ENCODE data around the gene AADACL2. TPM values are rescaled to one million over a fixed set of nuclear protein-coding genes. Genes with fewer than 3 reads are reported as not detected.
"Not testable (repeated sequence)": the region's sequence is repeated elsewhere in the genome, so short reads cannot be mapped to it uniquely, and the experiment has no call there.

The AADACL2 gene
- polyA plus RNA-seq, 6 donors from 2014 or later = not detected

DNA sequence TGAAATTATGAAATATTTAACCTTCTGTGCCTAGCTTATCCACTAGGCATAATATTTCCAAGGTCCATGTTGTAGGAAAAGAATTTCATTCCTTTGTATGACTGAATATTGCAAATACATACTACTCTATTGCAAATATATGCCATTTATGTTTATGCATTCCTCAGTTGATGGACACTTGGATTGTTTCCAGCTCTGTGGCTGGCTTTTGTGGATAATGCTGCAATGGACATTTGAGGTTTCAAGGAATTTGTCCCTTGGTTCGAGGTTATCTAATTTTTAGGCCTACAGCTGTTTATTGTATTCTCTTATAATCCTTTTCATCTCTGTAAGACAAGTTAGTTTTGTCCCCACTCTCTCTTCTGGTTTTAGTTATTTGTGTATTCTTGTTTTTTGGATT is 7.7 kb upstream of the AADACL2 start:
- Mint-ChIP-seq H3K27me3 (no peaks in the 10 kb centered on the region), H3K27ac (no peak overlapping the region), H3K4me1 (no peaks in the 10 kb centered on the region), H3K36me3 (peaks cover 0 to 11% of the 10 kb centered on the region in 2 donors), H3K4me3 (no peak overlapping the region), H3K9me3 (peaks cover 7 to 20% (median 12%) of the 10 kb centered on the region in 7 donors)
- DNase-seq (no peak), ATAC-seq (ENCODE audit: low read depth in 2 of 2) (no peak)

DNA sequence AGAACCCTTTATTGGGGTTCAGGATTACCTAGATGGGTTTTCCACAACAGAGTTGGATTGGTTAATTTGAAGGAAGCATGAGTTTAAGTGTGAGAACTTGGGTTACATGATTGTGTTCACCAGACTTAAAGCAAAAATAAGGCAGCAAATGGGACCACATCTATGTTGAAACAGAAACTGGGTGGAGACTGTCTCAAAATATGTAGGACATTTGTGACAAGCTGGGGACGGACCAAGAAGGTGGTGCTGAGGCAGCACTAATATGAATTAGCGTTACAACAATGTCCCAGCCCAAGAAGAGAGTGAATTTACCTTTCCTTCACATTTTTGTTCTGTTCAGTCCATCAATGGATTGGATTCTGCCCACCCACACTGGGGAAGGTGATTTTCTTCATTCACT is 866 bp upstream of the AADACL2 start:
- DNase-seq (no peak), ATAC-seq (ENCODE audit: low read depth in 2 of 2) (no peak)
- Mint-ChIP-seq H3K9me3 (peaks cover 3 to 11% (median 7%) of the 10 kb centered on the region in 7 donors), H3K27me3 (no peaks in the 10 kb centered on the region), H3K36me3 (no peaks in the 10 kb centered on the region), H3K4me3 (no peak overlapping the region), H3K4me1 (no peaks in the 10 kb centered on the region), H3K27ac (peak overlapping the region in 1 of 6 donors; percentile 4)

- peaks cover 3 to 21% (median 9%) of the 10 kb centered on the region in 7 donors for H3K9me3 Mint-ChIP-seq
- DNase-seq (no peak), ATAC-seq (ENCODE audit: low read depth in 2 of 2) (no peak)
- H3K27ac Mint-ChIP-seq = no peak overlapping the region
- no peaks in the 10 kb centered on the region for H3K4me1 Mint-ChIP-seq
- H3K4me3 Mint-ChIP-seq = no peak overlapping the region
- no peaks in the 10 kb centered on the region for H3K27me3 Mint-ChIP-seq
- no peaks in the 10 kb centered on the region for H3K36me3 Mint-ChIP-seq
These were observed 6.9 kb downstream of the AADACL2 start for GRCh38 chr3:151740581-151740980.

DNA sequence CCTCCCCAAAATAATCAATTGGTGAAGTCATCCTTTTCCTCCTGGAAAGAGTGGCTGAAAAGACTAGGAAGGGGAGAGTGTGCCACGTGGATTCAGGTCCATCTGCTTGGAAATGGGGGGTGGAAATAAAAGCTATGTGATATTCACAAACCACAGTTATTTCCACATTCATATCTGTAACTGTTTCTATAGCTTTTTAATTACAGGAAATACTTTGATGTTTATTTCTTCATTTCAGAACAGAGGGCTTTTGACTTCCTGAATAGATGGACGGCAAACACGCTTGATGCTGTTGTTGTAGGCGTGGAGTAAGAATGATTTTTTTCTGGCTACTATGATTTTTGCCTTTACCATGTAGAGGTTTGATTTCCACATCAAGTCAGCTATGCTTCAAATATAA is 10.1 kb downstream of the AADACL2 start:
- ATAC-seq (ENCODE audit: low read depth in 2 of 2) (no peak), DNase-seq (no peak)
- Mint-ChIP-seq H3K9me3 (peaks cover 0 to 7% (median 4%) of the 10 kb centered on the region in 7 donors), H3K4me3 (no peak overlapping the region), H3K36me3 (no peaks in the 10 kb centered on the region), H3K27ac (no peak overlapping the region), H3K27me3 (no peaks in the 10 kb centered on the region), H3K4me1 (no peaks in the 10 kb centered on the region)

DNA sequence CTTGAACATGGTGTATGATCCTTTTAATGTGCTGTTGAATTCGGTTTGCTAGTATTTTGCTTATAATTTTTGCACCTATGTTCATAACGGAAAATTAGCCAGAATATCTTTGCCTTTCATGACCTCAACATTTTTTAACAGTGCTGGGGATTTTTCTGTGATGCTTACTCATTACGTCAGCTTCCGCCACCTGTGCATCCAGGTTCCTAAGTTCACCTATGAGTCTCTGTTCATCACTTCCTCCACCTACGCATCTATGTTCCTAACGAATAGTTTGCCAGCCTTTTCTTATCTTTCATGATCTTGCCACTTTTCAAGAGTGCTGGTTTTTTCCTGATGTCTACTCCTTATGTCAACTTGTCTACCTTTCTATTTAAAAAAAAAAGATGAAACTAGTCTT is 16.5 kb downstream of the AADACL2 start:
- no peaks in the 10 kb centered on the region for H3K4me1 Mint-ChIP-seq
- H3K27me3 Mint-ChIP-seq = no peaks in the 10 kb centered on the region
- ATAC-seq (ENCODE audit: low read depth in 2 of 2) (no peak), DNase-seq (no peak)
- no peaks in the 10 kb centered on the region for H3K36me3 Mint-ChIP-seq
- H3K27ac Mint-ChIP-seq = no peak overlapping the region
- H3K9me3 Mint-ChIP-seq = peaks cover 0 to 18% (median 2%) of the 10 kb centered on the region in 7 donors
- H3K4me3 Mint-ChIP-seq = no peak overlapping the region

GRCh38 chr3:151750678-151751077 is 17.0 kb downstream of the AADACL2 start:
- no peak for ATAC-seq (ENCODE audit: low read depth in 2 of 2)

DNA sequence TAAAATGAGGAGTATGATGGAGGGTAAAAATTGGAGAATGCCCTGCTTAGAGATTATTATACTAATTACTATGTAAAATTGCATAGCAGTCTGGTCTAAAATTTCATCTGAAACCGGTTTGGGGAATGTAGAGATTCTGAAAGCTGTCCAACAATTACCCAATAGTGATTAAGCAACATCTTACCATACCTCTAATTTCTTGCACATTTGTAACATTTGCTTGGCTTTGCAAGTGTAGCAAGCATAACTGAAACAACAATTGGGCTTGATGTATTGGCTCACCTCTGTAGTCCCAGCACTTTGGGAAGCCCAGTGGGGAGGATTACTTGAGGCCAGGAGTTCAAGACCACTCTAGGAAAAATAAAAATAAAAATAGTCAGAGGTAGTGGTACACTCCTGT is 17.4 kb downstream of the AADACL2 start:
- ATAC-seq (ENCODE audit: low read depth in 2 of 2) = no peak

More at GRCh38 chr3:151750678-151751077, 17.0 kb downstream of the AADACL2 start:
- Mint-ChIP-seq H3K27ac (no peak overlapping the region), H3K9me3 (peaks cover 0 to 18% (median 2%) of the 10 kb centered on the region in 7 donors), H3K36me3 (no peaks in the 10 kb centered on the region), H3K27me3 (no peaks in the 10 kb centered on the region), H3K4me3 (no peak overlapping the region), H3K4me1 (no peaks in the 10 kb centered on the region)
- DNase-seq = no peak

GRCh38 chr3:151753846-151754245 is 20.1 kb downstream of the AADACL2 start:
- H3K27me3 Mint-ChIP-seq = no peaks in the 10 kb centered on the region
- ATAC-seq (ENCODE audit: low read depth in 2 of 2) (no peak), DNase-seq (no peak)
- peaks cover 0 to 11% (median under 1%) of the 10 kb centered on the region in 7 donors for H3K9me3 Mint-ChIP-seq
- no peaks in the 10 kb centered on the region for H3K4me1 Mint-ChIP-seq
- H3K4me3 Mint-ChIP-seq = no peak overlapping the region
- no peaks in the 10 kb centered on the region for H3K36me3 Mint-ChIP-seq
- no peak overlapping the region for H3K27ac Mint-ChIP-seq

More for the DNA sequence above, 17.4 kb downstream of the AADACL2 start:
- Mint-ChIP-seq H3K4me3 (no peak overlapping the region), H3K4me1 (no peaks in the 10 kb centered on the region), H3K27ac (no peak overlapping the region), H3K27me3 (no peaks in the 10 kb centered on the region), H3K9me3 (peaks cover 0 to 18% (median 2%) of the 10 kb centered on the region in 7 donors), H3K36me3 (no peaks in the 10 kb centered on the region)
- DNase-seq = no peak

- Mint-ChIP-seq H3K9me3 (peaks cover 0 to 4% (median 3%) of the 10 kb centered on the region in 7 donors), H3K4me3 (no peak overlapping the region), H3K27me3 (no peaks in the 10 kb centered on the region), H3K36me3 (no peaks in the 10 kb centered on the region), H3K27ac (no peak overlapping the region), H3K4me1 (no peaks in the 10 kb centered on the region)
- DNase-seq (no peak), ATAC-seq (ENCODE audit: low read depth in 2 of 2) (no peak)
These were observed 27.9 kb downstream of the AADACL2 start for GRCh38 chr3:151761581-151761980.

DNA sequence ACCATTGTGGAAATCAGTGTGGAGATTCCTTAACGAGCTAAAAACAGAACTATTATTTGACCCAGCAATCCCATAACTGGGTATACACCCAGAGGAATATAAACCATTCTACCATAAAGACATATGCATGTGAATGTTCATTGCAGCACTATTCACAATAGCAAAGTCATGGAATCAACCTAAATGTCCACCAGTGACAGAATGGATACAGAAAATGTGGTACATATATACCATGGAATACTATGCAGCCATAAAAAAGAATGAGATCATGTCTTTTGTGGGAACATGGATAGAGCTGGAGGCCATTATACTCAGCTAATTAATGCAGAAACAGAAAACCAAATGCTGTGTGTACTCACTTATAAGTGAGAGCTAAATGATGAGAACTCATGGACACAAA is 31.0 kb downstream of the AADACL2 start:
- not testable (repeated sequence) for ATAC-seq (ENCODE audit: low read depth in 2 of 2); H3K36me3 Mint-ChIP-seq; H3K4me3 Mint-ChIP-seq; H3K27ac Mint-ChIP-seq; H3K4me1 Mint-ChIP-seq; DNase-seq; H3K9me3 Mint-ChIP-seq; H3K27me3 Mint-ChIP-seq

- DNase-seq (no peak), ATAC-seq (ENCODE audit: low read depth in 2 of 2) (no peak)
- Mint-ChIP-seq H3K36me3 (no peaks in the 10 kb centered on the region), H3K27me3 (no peaks in the 10 kb centered on the region), H3K4me1 (no peaks in the 10 kb centered on the region), H3K4me3 (no peak overlapping the region), H3K27ac (no peak overlapping the region), H3K9me3 (peaks cover 0 to 4% (median 3%) of the 10 kb centered on the region in 7 donors)
These were observed 32.0 kb downstream of the AADACL2 start for GRCh38 chr3:151765685-151766084.

DNA sequence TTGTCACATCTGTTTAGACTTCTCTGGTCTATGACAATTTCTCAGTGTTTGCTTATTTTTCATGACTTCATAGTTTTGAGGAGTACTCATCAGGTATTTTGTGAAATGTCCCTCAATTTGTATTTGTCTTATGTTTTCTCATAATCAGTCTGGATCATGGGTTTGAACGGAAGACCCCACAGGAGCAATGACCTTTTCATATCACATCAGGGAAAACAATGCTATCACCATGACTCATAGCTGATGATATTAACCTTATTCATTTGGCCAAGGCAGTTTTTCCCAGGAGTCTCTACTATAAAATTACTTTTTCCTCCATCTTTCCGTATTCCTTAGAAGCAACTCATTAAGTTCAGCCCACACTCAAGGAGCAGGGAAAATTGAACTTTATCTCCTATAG is 32.7 kb downstream of the AADACL2 start:
- H3K9me3 Mint-ChIP-seq = peaks cover 0 to 4% (median 3%) of the 10 kb centered on the region in 7 donors
- H3K36me3 Mint-ChIP-seq = no peaks in the 10 kb centered on the region
- ATAC-seq (ENCODE audit: low read depth in 2 of 2) = no peak
- H3K27ac Mint-ChIP-seq = no peak overlapping the region
- no peak overlapping the region for H3K4me3 Mint-ChIP-seq
- no peaks in the 10 kb centered on the region for H3K27me3 Mint-ChIP-seq
- no peaks in the 10 kb centered on the region for H3K4me1 Mint-ChIP-seq
- no peak for DNase-seq

- Mint-ChIP-seq H3K4me1 (no peaks in the 10 kb centered on the region), H3K27me3 (no peaks in the 10 kb centered on the region), H3K9me3 (peaks cover 0 to 4% (median 3%) of the 10 kb centered on the region in 7 donors), H3K36me3 (no peaks in the 10 kb centered on the region), H3K4me3 (no peak overlapping the region), H3K27ac (no peak overlapping the region)
- ATAC-seq (ENCODE audit: low read depth in 2 of 2) (no peak), DNase-seq (no peak)
These were observed 34.7 kb downstream of the AADACL2 start for GRCh38 chr3:151768393-151768930.

DNA sequence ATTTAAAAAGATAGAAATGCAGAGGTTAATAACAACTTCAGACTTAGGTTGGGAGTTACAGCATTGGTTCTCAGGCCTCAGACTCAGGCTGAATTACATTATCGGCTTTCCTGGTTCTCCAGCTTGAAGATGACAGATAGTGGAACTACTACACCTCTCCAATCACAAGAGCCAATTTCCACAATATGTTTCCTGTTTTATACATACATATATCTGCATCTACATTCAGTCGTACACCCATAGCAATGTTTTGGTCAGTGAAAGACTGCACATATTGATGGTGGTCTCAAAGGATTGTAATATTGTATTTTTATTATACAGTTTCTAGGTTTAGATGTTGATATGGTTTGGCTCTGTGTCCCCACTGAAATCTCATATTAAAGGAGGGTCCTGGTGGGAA is 35.4 kb downstream of the AADACL2 start:
- H3K9me3 Mint-ChIP-seq = peaks cover 0 to 4% (median 2%) of the 10 kb centered on the region in 7 donors
- H3K4me1 Mint-ChIP-seq = no peaks in the 10 kb centered on the region
- no peaks in the 10 kb centered on the region for H3K36me3 Mint-ChIP-seq
- H3K27ac Mint-ChIP-seq = no peak overlapping the region
- H3K4me3 Mint-ChIP-seq = no peak overlapping the region
- ATAC-seq (ENCODE audit: low read depth in 2 of 2) = no peak
- no peak for DNase-seq
- no peaks in the 10 kb centered on the region for H3K27me3 Mint-ChIP-seq

DNA sequence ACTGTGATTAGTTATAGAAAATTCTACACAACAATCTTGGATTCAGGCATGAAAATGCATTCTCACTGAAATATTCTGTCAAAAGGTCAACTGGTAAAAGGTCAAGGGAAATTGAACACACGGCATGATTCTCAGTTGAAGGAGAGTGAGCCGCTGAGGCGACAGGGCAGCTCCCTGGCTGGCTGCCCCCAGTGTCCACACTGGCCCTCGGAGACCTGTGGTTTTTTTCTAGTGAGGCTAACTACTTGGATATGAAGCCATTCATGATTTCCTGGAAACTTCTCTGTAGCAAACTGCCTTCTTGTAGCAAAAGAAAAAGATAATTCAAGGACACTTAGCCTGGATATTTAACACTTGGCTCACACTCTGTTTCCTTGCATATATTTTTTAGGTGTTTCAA is 37.2 kb downstream of the AADACL2 start:
- H3K27me3 Mint-ChIP-seq = no peaks in the 10 kb centered on the region
- no peaks in the 10 kb centered on the region for H3K9me3 Mint-ChIP-seq
- no peak overlapping the region for H3K27ac Mint-ChIP-seq
- DNase-seq (no peak), ATAC-seq (ENCODE audit: low read depth in 2 of 2) (no peak)
- H3K4me1 Mint-ChIP-seq = no peaks in the 10 kb centered on the region
- H3K36me3 Mint-ChIP-seq = no peaks in the 10 kb centered on the region
- no peak overlapping the region for H3K4me3 Mint-ChIP-seq

All from naive B cell (primary cell).